HepG2 (cell line): Measurements from ENCODE around the gene UTS2R. TPM values are rescaled to one million over a fixed set of nuclear protein-coding genes. Genes with fewer than 3 reads are reported as not detected.
A peak's percentile ranks its signal among the peaks of the same experiment; 100 is the strongest.

Source experiments
- ARID2 ChIP-seq: sonication (generic); formaldehyde crosslinking; IDR thresholded peaks from 2 replicates; pipeline ENCODE4 v1.8.1; 2022; ENCODE audit warnings: mild to moderate bottlenecking, missing genetic modification reagents, borderline replicate concordance
- ARNT ChIP-seq: fragments of 450-650 bp; IDR thresholded peaks from 2 replicates; pipeline ENCODE4 v1.6.1; 2017
- ATM ChIP-seq: fragments of 450-650 bp; IDR thresholded peaks from 2 replicates; pipeline ENCODE4 v1.7.1; 2017; ENCODE audit warnings: mild to moderate bottlenecking, borderline replicate concordance
- CREM ChIP-seq, 2 experiments: sonication (generic) in 1 of 2; formaldehyde crosslinking in 1 of 2; IDR thresholded peaks; 2 replicates each; pipeline versions ENCODE4 v1.4.0 to v1.6.1; 2016 to 2020; ENCODE audit warnings: antibody characterized with exemption in 1 of 2, mild to moderate bottlenecking in 1 of 2, missing genetic modification reagents in 1 of 2
- EHMT2 ChIP-seq: fragments of 200-600 bp; sonication (generic); IDR thresholded peaks from 2 replicates; pipeline ENCODE4 v1.7.0; 2017; ENCODE audit warnings: antibody characterized with exemption, low read depth, low read length, borderline replicate concordance
- HMG20B ChIP-seq: conservative IDR thresholded peaks from 2 replicates; pipeline ENCODE4 v1.6.1; 2016; ENCODE audit warnings: missing genetic modification reagents, missing compliant biosample characterization
- HMGA1 ChIP-seq: sonication (generic); formaldehyde crosslinking; conservative IDR thresholded peaks from 2 replicates; pipeline ENCODE4 v1.4.0; 2020; ENCODE audit warnings: missing genetic modification reagents
- JARID2 ChIP-seq: sonication (generic); formaldehyde crosslinking; IDR thresholded peaks from 2 replicates; pipeline ENCODE4 v1.8.1; 2023; ENCODE audit warnings: missing genetic modification reagents, inconsistent platforms; ENCODE audit not compliant: insufficient replicate concordance
- JUND ChIP-seq: sonication (generic); formaldehyde crosslinking; IDR thresholded peaks from 2 replicates; pipeline ENCODE4 v1.8.0; 2022; ENCODE audit warnings: mild to moderate bottlenecking, missing genetic modification reagents
- KLF11 ChIP-seq: IDR thresholded peaks from 2 replicates; pipeline ENCODE4 v1.6.1; 2016; ENCODE audit warnings: missing compliant biosample characterization
- KLF12 ChIP-seq: sonication (generic); formaldehyde crosslinking; IDR thresholded peaks from 2 replicates; pipeline ENCODE4 v1.4.0; 2020; ENCODE audit warnings: missing genetic modification reagents, borderline replicate concordance
- MAZ ChIP-seq, 2 experiments: sonication (generic) in 1 of 2; formaldehyde crosslinking in 1 of 2; IDR thresholded peaks; 2 replicates each; pipeline versions ENCODE4 v1.5.0 to v1.6.1; 2012 to 2020; ENCODE audit warnings: low read depth in 2 of 2, mild to moderate bottlenecking in 2 of 2, borderline replicate concordance in 1 of 2, improper control_type of control experiment in 1 of 2, low read length in 1 of 2, missing genetic modification reagents in 1 of 2, moderate library complexity in 1 of 2
- NONO ChIP-seq, 2 experiments: fragments of 450-650 bp in 1 of 2; sonication (generic) in 1 of 2; formaldehyde crosslinking in 1 of 2; IDR thresholded peaks in 1 of 2; conservative IDR thresholded peaks in 1 of 2; 2 replicates each; pipeline versions ENCODE4 v1.6.1 to v1.8.0; 2017 to 2022; ENCODE audit warnings: mild to moderate bottlenecking in 1 of 2, missing genetic modification reagents in 1 of 2, moderate library complexity in 1 of 2
- POLR2G ChIP-seq: fragments of 200-400 bp; formaldehyde crosslinking; IDR thresholded peaks from 2 replicates; pipeline ENCODE4 v1.6.1; 2018; ENCODE audit warnings: mild to moderate bottlenecking, low read depth, low read length, moderate library complexity
- PPARG ChIP-seq: conservative IDR thresholded peaks from 2 replicates; pipeline ENCODE4 v1.6.1; 2016; ENCODE audit warnings: missing biosample characterization, missing genetic modification reagents
- SAP130 ChIP-seq: IDR thresholded peaks from 2 replicates; pipeline ENCODE4 v1.6.1; 2016; ENCODE audit warnings: low read depth
- TAF1 ChIP-seq: sonication (generic); formaldehyde crosslinking; IDR thresholded peaks from 2 replicates; pipeline ENCODE4 v1.4.0; 2020; ENCODE audit warnings: missing genetic modification reagents
- ZMYM4 ChIP-seq: sonication (generic); formaldehyde crosslinking; IDR thresholded peaks from 2 replicates; pipeline ENCODE4 v1.8.1; 2023; ENCODE audit warnings: mild to moderate bottlenecking, missing genetic modification reagents
- ZNF20 ChIP-seq: sonication (generic); formaldehyde crosslinking; IDR thresholded peaks from 2 replicates; pipeline ENCODE4 v1.4.0; 2020; ENCODE audit warnings: mild to moderate bottlenecking, moderate library complexity, missing genetic modification reagents
- ZNF234 ChIP-seq: sonication (generic); formaldehyde crosslinking; conservative IDR thresholded peaks from 2 replicates; pipeline ENCODE4 v1.5.1; 2020; ENCODE audit warnings: mild to moderate bottlenecking, missing genetic modification reagents
- ZNF607 ChIP-seq: sonication (generic); formaldehyde crosslinking; IDR thresholded peaks from 2 replicates; pipeline ENCODE4 v1.5.1; 2020; ENCODE audit warnings: missing genetic modification reagents, mild to moderate bottlenecking, borderline replicate concordance
- ZNF672 ChIP-seq: sonication (generic); formaldehyde crosslinking; IDR thresholded peaks from 2 replicates; pipeline ENCODE4 v1.8.1; 2022; ENCODE audit warnings: missing genetic modification reagents
- ZNF792 ChIP-seq: IDR thresholded peaks from 2 replicates; pipeline ENCODE4 v1.6.1; 2016
- polyA plus RNA-seq, 8 experiments: library from polyadenylated mRNA; depleted of rRNA in 3 of 8; stranded (reverse) in 7 of 8; unstranded in 1 of 8; fragments of >200 nt; fragmentation: Illumina TruSeq in 4 of 8; extraction: Trizol in 4 of 8; gene quantifications; 2 replicates each; pipeline versions ENCODE4 v1.2.1 to v1.2.3, GENCODE V29; 2011 to 2016; ENCODE audit warnings: low read depth in 4 of 8, missing spikeins in 1 of 8, mixed read lengths in 1 of 8; ENCODE audit not compliant: insufficient read depth in 1 of 8
- total RNA-seq, 5 experiments: library from RNA; depleted of rRNA; stranded (reverse); fragments of >200 nt; fragmentation: Illumina TruSeq; extraction: Trizol; gene quantifications; 2 replicates each; pipeline ENCODE4 v1.2.3, GENCODE V29; 2016; ENCODE audit warnings: low read depth in 1 of 5
- TF ChIP-seq, protein P1 (sequence below): sonication (generic); formaldehyde crosslinking; IDR thresholded peaks from 2 replicates; pipeline ENCODE4 v1.5.0; 2020; ENCODE audit warnings: mild to moderate bottlenecking, missing genetic modification reagents
- TF ChIP-seq, protein P2 (sequence below): sonication (generic); formaldehyde crosslinking; IDR thresholded peaks from 2 replicates; pipeline ENCODE4 v1.4.0; 2020; ENCODE audit warnings: mild to moderate bottlenecking, missing genetic modification reagents

UTS2R gene
- total and polyA plus RNA-seq, 2 of the 13 experiments (the other 11 are each of a cell fraction or from before 2014, with no cell fraction given): 0.13 to 0.15 TPM

- TF ChIP-seq TAF1 (CRISPR knock-in tag) (peak; percentile 73), ZNF792 (CRISPR knock-in tag) (no peak; the same call in 1 of the 2 replicates), JARID2 (CRISPR knock-in tag) (no peak), EHMT2 (no peak), ZMYM4 (CRISPR knock-in tag) (peak; percentile 70; the same call in 1 of the 2 replicates), KLF11 (CRISPR knock-in tag) (0 out of 2 replicates have a peak, but pooled peaks have one; percentile 43), ARNT (no peak), NONO (IDR thresholded peaks at IDR 0.05) (no peak), NONO (CRISPR knock-in tag; conservative IDR thresholded peaks at IDR 0.05) (peak; percentile 89), ARID2 (CRISPR knock-in tag) (peak; percentile 81; the same call in 1 of the 2 replicates), HMG20B (no peak), JUND (peak; percentile 16; the same call in 1 of the 2 replicates), CREM (IDR thresholded peaks at IDR 0.05) (no peak), CREM (CRISPR knock-in tag; IDR thresholded peaks at IDR 0.05) (no peak), POLR2G (peak; percentile 94), ZNF672 (no peak), PPARG (0 out of 2 replicates have a peak, but pooled peaks have one; percentile 4), HMGA1 (CRISPR knock-in tag) (no peak), ZNF607 (CRISPR knock-in tag) (peak; percentile 93), ATM (no peak), ZNF20 (CRISPR knock-in tag) (no peak), ZNF234 (CRISPR knock-in tag) (no peak), MAZ (IDR thresholded peaks at IDR 0.05; ENCODE audit: borderline replicate concordance, low read depth, low read length) (peak; percentile 98), MAZ (CRISPR knock-in tag; IDR thresholded peaks at IDR 0.05; ENCODE audit: low read depth) (peak; percentile 100), KLF12 (CRISPR knock-in tag) (peak; percentile 99), SAP130 (peak; percentile 93)
- TF ChIP-seq, protein P1, sequence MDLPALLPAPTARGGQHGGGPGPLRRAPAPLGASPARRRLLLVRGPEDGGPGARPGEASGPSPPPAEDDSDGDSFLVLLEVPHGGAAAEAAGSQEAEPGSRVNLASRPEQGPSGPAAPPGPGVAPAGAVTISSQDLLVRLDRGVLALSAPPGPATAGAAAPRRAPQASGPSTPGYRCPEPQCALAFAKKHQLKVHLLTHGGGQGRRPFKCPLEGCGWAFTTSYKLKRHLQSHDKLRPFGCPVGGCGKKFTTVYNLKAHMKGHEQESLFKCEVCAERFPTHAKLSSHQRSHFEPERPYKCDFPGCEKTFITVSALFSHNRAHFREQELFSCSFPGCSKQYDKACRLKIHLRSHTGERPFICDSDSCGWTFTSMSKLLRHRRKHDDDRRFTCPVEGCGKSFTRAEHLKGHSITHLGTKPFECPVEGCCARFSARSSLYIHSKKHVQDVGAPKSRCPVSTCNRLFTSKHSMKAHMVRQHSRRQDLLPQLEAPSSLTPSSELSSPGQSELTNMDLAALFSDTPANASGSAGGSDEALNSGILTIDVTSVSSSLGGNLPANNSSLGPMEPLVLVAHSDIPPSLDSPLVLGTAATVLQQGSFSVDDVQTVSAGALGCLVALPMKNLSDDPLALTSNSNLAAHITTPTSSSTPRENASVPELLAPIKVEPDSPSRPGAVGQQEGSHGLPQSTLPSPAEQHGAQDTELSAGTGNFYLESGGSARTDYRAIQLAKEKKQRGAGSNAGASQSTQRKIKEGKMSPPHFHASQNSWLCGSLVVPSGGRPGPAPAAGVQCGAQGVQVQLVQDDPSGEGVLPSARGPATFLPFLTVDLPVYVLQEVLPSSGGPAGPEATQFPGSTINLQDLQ (CRISPR knock-in tag): no peak; the same call in 1 of the 2 replicates
- TF ChIP-seq, protein P2, sequence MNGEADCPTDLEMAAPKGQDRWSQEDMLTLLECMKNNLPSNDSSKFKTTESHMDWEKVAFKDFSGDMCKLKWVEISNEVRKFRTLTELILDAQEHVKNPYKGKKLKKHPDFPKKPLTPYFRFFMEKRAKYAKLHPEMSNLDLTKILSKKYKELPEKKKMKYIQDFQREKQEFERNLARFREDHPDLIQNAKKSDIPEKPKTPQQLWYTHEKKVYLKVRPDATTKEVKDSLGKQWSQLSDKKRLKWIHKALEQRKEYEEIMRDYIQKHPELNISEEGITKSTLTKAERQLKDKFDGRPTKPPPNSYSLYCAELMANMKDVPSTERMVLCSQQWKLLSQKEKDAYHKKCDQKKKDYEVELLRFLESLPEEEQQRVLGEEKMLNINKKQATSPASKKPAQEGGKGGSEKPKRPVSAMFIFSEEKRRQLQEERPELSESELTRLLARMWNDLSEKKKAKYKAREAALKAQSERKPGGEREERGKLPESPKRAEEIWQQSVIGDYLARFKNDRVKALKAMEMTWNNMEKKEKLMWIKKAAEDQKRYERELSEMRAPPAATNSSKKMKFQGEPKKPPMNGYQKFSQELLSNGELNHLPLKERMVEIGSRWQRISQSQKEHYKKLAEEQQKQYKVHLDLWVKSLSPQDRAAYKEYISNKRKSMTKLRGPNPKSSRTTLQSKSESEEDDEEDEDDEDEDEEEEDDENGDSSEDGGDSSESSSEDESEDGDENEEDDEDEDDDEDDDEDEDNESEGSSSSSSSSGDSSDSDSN: peak; percentile 69
Observed at GRCh38 chr17:82418001-82418986, 46.7 kb downstream of the UTS2R start, which contains the start of the genes HEXD and OGFOD3 (continued).
